Measurements from ENCODE around the gene NFKBIE. TPM values are rescaled to one million over a fixed set of nuclear protein-coding genes. Genes with fewer than 3 reads are reported as not detected.
A peak's percentile ranks its signal among the peaks of the same experiment; 100 is the strongest.

Gene NFKBIE
- total RNA-seq, 2 experiments from 2014 or later = 43.0 to 43.1 TPM

GRCh38 chr6:44223319-44224028 is 41.9 kb downstream of the NFKBIE start, which contains the start of gene SLC29A1:
Gene SLC29A1, plus strand, starts transcription at chr6:44223595. Its CDS starts 3,719 bp downstream, at chr6:44227314.
- Mint-ChIP-seq H3K4me1 (ENCODE audit: low read depth) (peaks cover 30% of the 10 kb centered on the region), H3K27ac (no peak within 1 kb of the TSS), H3K9me3 (no peaks in the 10 kb centered on the region), H3K36me3 (ENCODE audit: low read depth) (no peaks in the 10 kb centered on the region), H3K27me3 (no peaks in the 10 kb centered on the region), H3K4me3 (peak within 1 kb of the TSS; percentile 84)
- TF ChIP-seq, protein P1, sequence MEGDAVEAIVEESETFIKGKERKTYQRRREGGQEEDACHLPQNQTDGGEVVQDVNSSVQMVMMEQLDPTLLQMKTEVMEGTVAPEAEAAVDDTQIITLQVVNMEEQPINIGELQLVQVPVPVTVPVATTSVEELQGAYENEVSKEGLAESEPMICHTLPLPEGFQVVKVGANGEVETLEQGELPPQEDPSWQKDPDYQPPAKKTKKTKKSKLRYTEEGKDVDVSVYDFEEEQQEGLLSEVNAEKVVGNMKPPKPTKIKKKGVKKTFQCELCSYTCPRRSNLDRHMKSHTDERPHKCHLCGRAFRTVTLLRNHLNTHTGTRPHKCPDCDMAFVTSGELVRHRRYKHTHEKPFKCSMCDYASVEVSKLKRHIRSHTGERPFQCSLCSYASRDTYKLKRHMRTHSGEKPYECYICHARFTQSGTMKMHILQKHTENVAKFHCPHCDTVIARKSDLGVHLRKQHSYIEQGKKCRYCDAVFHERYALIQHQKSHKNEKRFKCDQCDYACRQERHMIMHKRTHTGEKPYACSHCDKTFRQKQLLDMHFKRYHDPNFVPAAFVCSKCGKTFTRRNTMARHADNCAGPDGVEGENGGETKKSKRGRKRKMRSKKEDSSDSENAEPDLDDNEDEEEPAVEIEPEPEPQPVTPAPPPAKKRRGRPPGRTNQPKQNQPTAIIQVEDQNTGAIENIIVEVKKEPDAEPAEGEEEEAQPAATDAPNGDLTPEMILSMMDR (IDR thresholded peaks at IDR 0.05) = no peak
- intact Hi-C loops (cut with DNase I, micrococcal nuclease) = loop anchor here (2.0 to 10.0 kb wide), 4 partner anchors 13 to 589 kb away; partner anchors contain the start of genes SLC35B2 (in 2 of the 2), MAD2L1BP (in 1 of the 2), MRPL14 (in 1 of the 2) and TMEM63B (in 1 of the 2)
- CTCF ChIA-PET = interaction anchor here (0.8 to 1.8 kb wide), 8 partner anchors 11 to 89 kb away, joined by 3 to 7 read pairs (median 4); partner anchors contain the start of genes AARS2, HSP90AB1 and SLC35B2
- Histone ChIP-seq H3K4me3 (ENCODE audit: low read length) (peak within 1 kb of the TSS; percentile 55), H3K36me3 (ENCODE audit: insufficient read depth, low read length) (no peaks in the 10 kb centered on the region), H3K4me1 (ENCODE audit: insufficient read depth, low read length) (peaks cover 38% of the 10 kb centered on the region), H3K9me3 (ENCODE audit: control insufficient read depth in 1 of 2, insufficient read depth in 1 of 2, low read length in 2 of 2) (no peaks in the 10 kb centered on the region), H3K27ac (ENCODE audit: low read depth in 1 of 2, low read length in 2 of 2) (no peak within 1 kb of the TSS), H3K27me3 (ENCODE audit: control insufficient read depth in 1 of 2, insufficient read depth in 2 of 2, low read length in 2 of 2) (peaks cover 4% of the 10 kb centered on the region in 2 experiments)
- POLR2A ChIA-PET = interaction anchor here (0.5 to 5.8 kb wide), 7 partner anchors 14 to 46 kb away, joined by 3 to 62 read pairs (median 5); partner anchors contain the start of genes HSP90AB1, SLC35B2 and TMEM151B
- ATAC-seq (ENCODE audit: poor library complexity) (peak; percentile 88), DNase-seq (peak; percentile 72 to 92 (median 82))

DNA sequence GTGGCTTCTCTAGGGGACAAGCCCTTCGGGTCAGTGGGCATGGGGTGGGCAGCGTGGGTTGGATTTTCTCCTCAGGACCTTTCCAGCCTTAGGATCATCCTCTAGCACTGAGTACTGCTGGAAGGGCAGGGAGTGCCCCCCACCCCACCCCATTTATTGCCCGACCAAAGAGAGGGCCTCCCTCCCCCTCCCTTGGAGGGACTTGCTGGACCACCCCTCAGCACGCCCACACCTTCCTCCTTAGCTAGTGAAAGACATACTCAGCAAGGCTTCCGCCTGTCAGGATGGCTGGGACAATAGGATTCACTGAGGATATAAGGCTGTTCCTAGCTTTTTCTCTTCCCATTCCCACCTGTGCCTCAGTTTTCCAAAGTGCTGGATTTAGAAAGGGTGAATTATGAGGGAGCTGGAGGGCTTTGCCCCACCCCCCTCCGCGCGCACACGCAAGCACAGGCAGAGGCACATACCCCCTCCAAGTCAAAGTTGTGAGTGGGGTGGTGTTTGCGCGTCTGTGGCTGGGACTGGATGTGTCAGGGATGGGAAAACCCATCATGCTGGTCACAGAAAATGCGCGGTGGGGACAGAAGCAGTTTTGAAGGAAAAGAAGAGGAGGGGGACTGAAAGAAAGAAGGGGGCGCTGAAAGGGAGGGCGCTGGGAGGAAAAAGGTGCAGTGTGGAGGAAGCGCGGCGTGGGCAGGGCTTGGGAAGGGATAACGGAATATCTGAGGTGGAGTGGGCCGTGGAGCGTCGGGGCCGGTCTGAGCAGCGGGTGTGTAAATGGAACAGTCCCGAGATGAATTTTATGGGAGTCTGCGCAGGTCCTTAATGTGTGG is 42.6 kb downstream of the NFKBIE start:
- Mint-ChIP-seq H3K36me3 (ENCODE audit: low read depth) (no peaks in the 10 kb centered on the region), H3K9me3 (no peaks in the 10 kb centered on the region), H3K27me3 (no peaks in the 10 kb centered on the region), H3K4me1 (ENCODE audit: low read depth) (peaks cover 36% of the 10 kb centered on the region), H3K4me3 (peak overlapping the region; percentile 77), H3K27ac (no peak overlapping the region)
- TF ChIP-seq, protein P1 (IDR thresholded peaks at IDR 0.05) = no peak
- no peaks in the 10 kb centered on the region for H3K36me3 ChIP-seq (ENCODE audit: insufficient read depth, low read length)
- intact Hi-C loops (cut with DNase I, micrococcal nuclease) = loop anchor here (2.0 to 10.0 kb wide), 3 partner anchors 14 to 588 kb away; partner anchors contain the start of genes SLC35B2 (in 2 of the 2) and MAD2L1BP (in 1 of the 2)
- no peak overlapping the region for H3K27ac ChIP-seq (ENCODE audit: low read depth in 1 of 2, low read length in 2 of 2)
- H3K27me3 ChIP-seq (ENCODE audit: control insufficient read depth in 1 of 2, insufficient read depth in 2 of 2, low read length in 2 of 2) = peaks cover 4% of the 10 kb centered on the region in 2 experiments
- H3K9me3 ChIP-seq (ENCODE audit: control insufficient read depth in 1 of 2, insufficient read depth in 1 of 2, low read length in 2 of 2) = no peaks in the 10 kb centered on the region
- H3K4me3 ChIP-seq (ENCODE audit: low read length) = peak overlapping the region; percentile 55
- peaks cover 38% of the 10 kb centered on the region for H3K4me1 ChIP-seq (ENCODE audit: insufficient read depth, low read length)
- DNase-seq = peak in 2 of 14 experiments; percentile 37 to 46
- POLR2A ChIA-PET = interaction anchor here (0.7 to 5.8 kb wide), 4 partner anchors 15 to 39 kb away, joined by 3 to 62 read pairs (median 10); partner anchors contain the start of genes HSP90AB1 and SLC35B2
- CTCF ChIA-PET = interaction anchor here (0.7 to 1.8 kb wide), 7 partner anchors 10 to 42 kb away, joined by 3 to 7 read pairs (median 3); partner anchors contain the start of gene SLC35B2
- ATAC-seq (ENCODE audit: poor library complexity) = peak; percentile 1

- Histone ChIP-seq H3K36me3 (ENCODE audit: insufficient read depth, low read length) (no peaks in the 10 kb centered on the region), H3K4me1 (ENCODE audit: insufficient read depth, low read length) (peaks cover 38% of the 10 kb centered on the region), H3K27me3 (ENCODE audit: control insufficient read depth in 1 of 2, insufficient read depth in 2 of 2, low read length in 2 of 2) (peaks cover 4 to 6% of the 10 kb centered on the region in 2 experiments), H3K4me3 (ENCODE audit: low read length) (no peak overlapping the region), H3K9me3 (ENCODE audit: control insufficient read depth in 1 of 2, insufficient read depth in 1 of 2, low read length in 2 of 2) (peaks cover 0 to 3% of the 10 kb centered on the region in 2 experiments), H3K27ac (ENCODE audit: low read depth in 1 of 2, low read length in 2 of 2) (no peak overlapping the region)
- POLR2A ChIA-PET = interaction anchor here (2.5 to 5.8 kb wide), 2 partner anchors 16 to 24 kb away, joined by 8 to 62 read pairs; partner anchors contain the start of gene HSP90AB1
- Mint-ChIP-seq H3K9me3 (no peaks in the 10 kb centered on the region), H3K4me1 (ENCODE audit: low read depth) (peaks cover 36% of the 10 kb centered on the region), H3K4me3 (peak overlapping the region; percentile 77), H3K27me3 (no peaks in the 10 kb centered on the region), H3K27ac (peak overlapping the region; percentile 39), H3K36me3 (ENCODE audit: low read depth) (no peaks in the 10 kb centered on the region)
- no peak for DNase-seq
- CTCF ChIA-PET = interaction anchor here (0.7 to 1.2 kb wide), 3 partner anchors 16 to 35 kb away, joined by 3 to 12 read pairs (median 7); partner anchors contain the start of gene SLC35B2
- no peak for ATAC-seq (ENCODE audit: poor library complexity)
- intact Hi-C loops (cut with DNase I, micrococcal nuclease) = loop anchor here (1.0 to 10.0 kb wide), 4 partner anchors 15 to 587 kb away; partner anchors contain the start of genes SLC35B2 (in 2 of the 2) and MAD2L1BP (in 1 of the 2)
- TF ChIP-seq, protein P1 (IDR thresholded peaks at IDR 0.05) = no peak
Observed at GRCh38 chr6:44221961-44222335, 43.4 kb downstream of the NFKBIE start.
